Measurements from ENCODE around the gene PBLD. TPM values are rescaled to one million over a fixed set of nuclear protein-coding genes. Genes with fewer than 3 reads are reported as not detected.

PBLD gene
- total and polyA plus RNA-seq, 9 of the 15 experiments (the other 6 are each of a cell fraction or from before 2014, with no cell fraction given): 1.2 to 4.3 (median 2.5) TPM

Other genes with a start within 250 kb of the PBLD start
- gene MYPN, start 223.4 kb downstream of the PBLD start, total RNA-seq (2014; rRNA removed): not detected in 2 replicates
- not detected in 2 replicates for gene MYPN, start 223.4 kb downstream of the PBLD start, total RNA-seq (2014; rRNA removed; fragmentation: Illumina TruSeq; extraction: Trizol)
- not detected in 2 replicates for gene MYPN, start 223.4 kb downstream of the PBLD start, total RNA-seq (2015; rRNA removed; fragmentation: Illumina TruSeq; extraction: Trizol)
- gene MYPN, start 223.4 kb downstream of the PBLD start, total RNA-seq (2021): not detected in 2 replicates
- not detected in 2 replicates for gene MYPN, start 223.4 kb downstream of the PBLD start, polyA plus RNA-seq (2011; rRNA removed)
- not detected in 2 replicates for gene MYPN, start 223.4 kb downstream of the PBLD start, polyA plus RNA-seq (2014; fragmentation: Illumina TruSeq; extraction: Trizol)
- gene MYPN, start 223.4 kb downstream of the PBLD start, polyA plus RNA-seq (2014; fragmentation: Nextera tagmentation; extraction: Ambion mirVana): not detected
- not detected in 2 replicates for gene MYPN, start 223.4 kb downstream of the PBLD start, polyA plus RNA-seq (2014; rRNA removed)
- 0.12 TPM in 1 of 2 replicates, not detected in the other for gene ATOH7, start 100.8 kb downstream of the PBLD start, total RNA-seq (2014; rRNA removed)
- gene ATOH7, start 100.8 kb downstream of the PBLD start, total RNA-seq (2014; rRNA removed; fragmentation: Illumina TruSeq; extraction: Trizol): not detected in 2 replicates
- gene ATOH7, start 100.8 kb downstream of the PBLD start, total RNA-seq (2015; rRNA removed; fragmentation: Illumina TruSeq; extraction: Trizol): not detected in 2 replicates
- not detected in 2 replicates for gene ATOH7, start 100.8 kb downstream of the PBLD start, total RNA-seq (2021)
- not detected in 2 replicates for gene ATOH7, start 100.8 kb downstream of the PBLD start, polyA plus RNA-seq (2011; rRNA removed)
- not detected in 2 replicates for gene ATOH7, start 100.8 kb downstream of the PBLD start, polyA plus RNA-seq (2014; fragmentation: Illumina TruSeq; extraction: Trizol)
- gene ATOH7, start 100.8 kb downstream of the PBLD start, polyA plus RNA-seq (2014; fragmentation: Nextera tagmentation; extraction: Ambion mirVana): not detected
- gene ATOH7, start 100.8 kb downstream of the PBLD start, polyA plus RNA-seq (2014; rRNA removed): 0.20 TPM in 1 of 2 replicates, not detected in the other
- 68.9 and 88.0 TPM in 2 replicates for gene HNRNPH3, start 864 bp downstream of the PBLD start, total RNA-seq (2014; rRNA removed)
- 52.8 and 72.3 TPM in 2 replicates for gene HNRNPH3, start 864 bp downstream of the PBLD start, total RNA-seq (2014; rRNA removed; fragmentation: Illumina TruSeq; extraction: Trizol)
- 60.8 and 61.5 TPM in 2 replicates for gene HNRNPH3, start 864 bp downstream of the PBLD start, total RNA-seq (2015; rRNA removed; fragmentation: Illumina TruSeq; extraction: Trizol)
- 162 and 170 TPM in 2 replicates for gene HNRNPH3, start 864 bp downstream of the PBLD start, total RNA-seq (2021)
- gene HNRNPH3, start 864 bp downstream of the PBLD start, polyA plus RNA-seq (2011; rRNA removed): 97.5 and 152 TPM in 2 replicates
- gene HNRNPH3, start 864 bp downstream of the PBLD start, polyA plus RNA-seq (2014; fragmentation: Illumina TruSeq; extraction: Trizol): 468 and 562 TPM in 2 replicates
- gene HNRNPH3, start 864 bp downstream of the PBLD start, polyA plus RNA-seq (2014; fragmentation: Nextera tagmentation; extraction: Ambion mirVana): 100 to 1,000 TPM; 129 to 208 TPM
- 371 and 431 TPM in 2 replicates for gene HNRNPH3, start 864 bp downstream of the PBLD start, polyA plus RNA-seq (2014; rRNA removed)
- 9.7 and 15.6 TPM in 2 replicates for gene RUFY2, start 74.3 kb upstream of the PBLD start, total RNA-seq (2014; rRNA removed)
- gene RUFY2, start 74.3 kb upstream of the PBLD start, total RNA-seq (2014; rRNA removed; fragmentation: Illumina TruSeq; extraction: Trizol): 20.1 and 21.4 TPM in 2 replicates
- 18.8 and 19.3 TPM in 2 replicates for gene RUFY2, start 74.3 kb upstream of the PBLD start, total RNA-seq (2015; rRNA removed; fragmentation: Illumina TruSeq; extraction: Trizol)
- 12.6 and 12.8 TPM in 2 replicates for gene RUFY2, start 74.3 kb upstream of the PBLD start, total RNA-seq (2021)
- gene RUFY2, start 74.3 kb upstream of the PBLD start, polyA plus RNA-seq (2011; rRNA removed): 12.9 and 13.7 TPM in 2 replicates
- gene RUFY2, start 74.3 kb upstream of the PBLD start, polyA plus RNA-seq (2014; fragmentation: Illumina TruSeq; extraction: Trizol): 10.4 and 12.4 TPM in 2 replicates
- 1 to 10 TPM; 3.7 to 4.5 TPM for gene RUFY2, start 74.3 kb upstream of the PBLD start, polyA plus RNA-seq (2014; fragmentation: Nextera tagmentation; extraction: Ambion mirVana)
- gene RUFY2, start 74.3 kb upstream of the PBLD start, polyA plus RNA-seq (2014; rRNA removed): 11.2 and 14.0 TPM in 2 replicates
- 24.6 and 35.1 TPM in 2 replicates for gene DNA2, start 139.0 kb upstream of the PBLD start, total RNA-seq (2014; rRNA removed)
- 51.4 and 59.2 TPM in 2 replicates for gene DNA2, start 139.0 kb upstream of the PBLD start, total RNA-seq (2014; rRNA removed; fragmentation: Illumina TruSeq; extraction: Trizol)
- gene DNA2, start 139.0 kb upstream of the PBLD start, total RNA-seq (2015; rRNA removed; fragmentation: Illumina TruSeq; extraction: Trizol): 47.4 and 50.5 TPM in 2 replicates
- 45.8 and 47.7 TPM in 2 replicates for gene DNA2, start 139.0 kb upstream of the PBLD start, total RNA-seq (2021)
- gene DNA2, start 139.0 kb upstream of the PBLD start, polyA plus RNA-seq (2011; rRNA removed): 31.8 and 43.5 TPM in 2 replicates
- gene DNA2, start 139.0 kb upstream of the PBLD start, polyA plus RNA-seq (2014; fragmentation: Illumina TruSeq; extraction: Trizol): 38.3 and 40.8 TPM in 2 replicates
- 10 to 100 TPM; 24.7 to 32.7 TPM for gene DNA2, start 139.0 kb upstream of the PBLD start, polyA plus RNA-seq (2014; fragmentation: Nextera tagmentation; extraction: Ambion mirVana)
- 31.4 and 35.1 TPM in 2 replicates for gene DNA2, start 139.0 kb upstream of the PBLD start, polyA plus RNA-seq (2014; rRNA removed)
- 7.5 and 9.0 TPM in 2 replicates for gene SLC25A16, start 194.6 kb upstream of the PBLD start, total RNA-seq (2014; rRNA removed)
- 25.7 and 32.0 TPM in 2 replicates for gene SLC25A16, start 194.6 kb upstream of the PBLD start, total RNA-seq (2014; rRNA removed; fragmentation: Illumina TruSeq; extraction: Trizol)
- 16.7 and 16.8 TPM in 2 replicates for gene SLC25A16, start 194.6 kb upstream of the PBLD start, total RNA-seq (2015; rRNA removed; fragmentation: Illumina TruSeq; extraction: Trizol)
- 21.9 and 24.1 TPM in 2 replicates for gene SLC25A16, start 194.6 kb upstream of the PBLD start, total RNA-seq (2021)
- 26.0 and 28.5 TPM in 2 replicates for gene SLC25A16, start 194.6 kb upstream of the PBLD start, polyA plus RNA-seq (2011; rRNA removed)
- 9.6 and 12.0 TPM in 2 replicates for gene SLC25A16, start 194.6 kb upstream of the PBLD start, polyA plus RNA-seq (2014; fragmentation: Illumina TruSeq; extraction: Trizol)
- 1 to 10 TPM; 2.7 to 5.1 TPM for gene SLC25A16, start 194.6 kb upstream of the PBLD start, polyA plus RNA-seq (2014; fragmentation: Nextera tagmentation; extraction: Ambion mirVana)
- 20.0 and 24.6 TPM in 2 replicates for gene SLC25A16, start 194.6 kb upstream of the PBLD start, polyA plus RNA-seq (2014; rRNA removed)
- gene TET1, start 227.4 kb upstream of the PBLD start, total RNA-seq (2014; rRNA removed): 9.2 and 11.9 TPM in 2 replicates
- 21.0 and 22.2 TPM in 2 replicates for gene TET1, start 227.4 kb upstream of the PBLD start, total RNA-seq (2014; rRNA removed; fragmentation: Illumina TruSeq; extraction: Trizol)
- gene TET1, start 227.4 kb upstream of the PBLD start, total RNA-seq (2015; rRNA removed; fragmentation: Illumina TruSeq; extraction: Trizol): 18.0 and 18.7 TPM in 2 replicates
- 20.6 and 21.3 TPM in 2 replicates for gene TET1, start 227.4 kb upstream of the PBLD start, total RNA-seq (2021)
- 11.6 and 18.9 TPM in 2 replicates for gene TET1, start 227.4 kb upstream of the PBLD start, polyA plus RNA-seq (2011; rRNA removed)
- 12.6 and 16.8 TPM in 2 replicates for gene TET1, start 227.4 kb upstream of the PBLD start, polyA plus RNA-seq (2014; fragmentation: Illumina TruSeq; extraction: Trizol)
- gene TET1, start 227.4 kb upstream of the PBLD start, polyA plus RNA-seq (2014; fragmentation: Nextera tagmentation; extraction: Ambion mirVana): 1 to 10 TPM; 2.6 to 3.6 TPM
- gene TET1, start 227.4 kb upstream of the PBLD start, polyA plus RNA-seq (2014; rRNA removed): 5.4 and 5.9 TPM in 2 replicates